Measurements from ENCODE around the gene NDOR1. TPM values are rescaled to one million over a fixed set of nuclear protein-coding genes. Genes with fewer than 3 reads are reported as not detected.

NDOR1 gene
- total RNA-seq = 3.1 and 3.3 TPM in 2 replicates

GRCh38 chr9:137205126-137206069 lies at the start of gene NDOR1, which contains the start of gene TMEM203:
Gene NDOR1 (plus strand): TSS chr9:137205700. CDS start chr9:137205778, 78 bp downstream.
Gene TMEM203 (minus strand): TSS chr9:137205648. CDS start chr9:137205414, 234 bp downstream.

GRCh38 chr9:137169896-137170358 lies 35.6 kb upstream of the NDOR1 start, which contains the start of gene LRRC26:
Gene LRRC26 (minus strand): TSS chr9:137170051. CDS start chr9:137169943, 108 bp downstream.

GRCh38 chr9:137188490-137189296 lies 16.8 kb upstream of the NDOR1 start, which contains the start of the genes ANAPC2 and SSNA1:
Gene ANAPC2 (minus strand): TSS chr9:137188560. CDS start chr9:137188532, 28 bp downstream.
Gene SSNA1 (plus strand): TSS chr9:137188676. CDS start chr9:137188727, 51 bp downstream.

GRCh38 chr9:137200311-137201204 lies 4.9 kb upstream of the NDOR1 start, which contains the start of gene TPRN:
Gene TPRN (minus strand): TSS chr9:137200741. CDS start chr9:137200711, 30 bp downstream.

GRCh38 chr9:137222190-137223077 lies 16.9 kb downstream of the NDOR1 start, which contains the start of gene RNF208:
Gene RNF208 (minus strand): TSS chr9:137222240. CDS start chr9:137221212, 1,028 bp downstream.

GRCh38 chr9:137224830-137225694 lies 19.6 kb downstream of the NDOR1 start, which contains the start of gene CYSRT1:
Gene CYSRT1 (plus strand): TSS chr9:137225174. CDS start chr9:137225622, 448 bp downstream.

GRCh38 chr9:137227054-137227852 lies 21.8 kb downstream of the NDOR1 start, which contains the start of gene RNF224:
Gene RNF224 (plus strand): TSS chr9:137227502. CDS start chr9:137228336, 834 bp downstream.

GRCh38 chr9:137230705-137231371 lies 25.3 kb downstream of the NDOR1 start, which contains the start of gene SLC34A3:
Gene SLC34A3 (plus strand): TSS chr9:137230901. CDS start chr9:137231703, 802 bp downstream.

GRCh38 chr9:137240841-137241489 lies 35.5 kb downstream of the NDOR1 start, which contains the start of gene TUBB4B:
Gene TUBB4B (plus strand): TSS chr9:137241287. CDS start chr9:137241361, 74 bp downstream.

GRCh38 chr9:137251194-137251461 lies 45.6 kb downstream of the NDOR1 start, which contains the start of gene STPG3:
Gene STPG3 (plus strand): TSS chr9:137251286. CDS start chr9:137251287, 1 bp downstream.

GRCh38 chr9:137254624-137255447 lies 49.3 kb downstream of the NDOR1 start, which contains the start of gene NELFB:
Gene NELFB (plus strand): TSS chr9:137255327.

Other genes starting within 250 kb of the NDOR1 start
- 9.8 and 21.8 TPM in 2 replicates for gene PTGDS, start 228.2 kb upstream of the NDOR1 start, total RNA-seq
- 0.44 and 1.6 TPM in 2 replicates for gene LCNL1, start 222.7 kb upstream of the NDOR1 start, total RNA-seq
- 11.6 and 15.6 TPM in 2 replicates for gene PAXX, start 213.3 kb upstream of the NDOR1 start, total RNA-seq
- 4.8 and 5.2 TPM in 2 replicates for gene CLIC3, start 209.1 kb upstream of the NDOR1 start, total RNA-seq
- gene ABCA2, start 177.5 kb upstream of the NDOR1 start, total RNA-seq = 33.4 and 40.3 TPM in 2 replicates
- not detected in 2 replicates for gene FUT7, start 173.6 kb upstream of the NDOR1 start, total RNA-seq
- 21.4 and 28.4 TPM in 2 replicates for gene NPDC1, start 159.5 kb upstream of the NDOR1 start, total RNA-seq
- not detected in 2 replicates for gene ENTPD2, start 151.6 kb upstream of the NDOR1 start, total RNA-seq
- 5.1 and 7.7 TPM in 2 replicates for gene SAPCD2, start 135.1 kb upstream of the NDOR1 start, total RNA-seq
- 14.0 and 19.0 TPM in 2 replicates for gene UAP1L1, start 128.2 kb upstream of the NDOR1 start, total RNA-seq
- gene MAN1B1, start 118.7 kb upstream of the NDOR1 start, total RNA-seq = 84.3 and 90.3 TPM in 2 replicates
- 83.8 and 87.8 TPM in 2 replicates for gene DPP7, start 91.0 kb upstream of the NDOR1 start, total RNA-seq
- 0.06 and 0.13 TPM in 2 replicates for gene GRIN1, start 66.5 kb upstream of the NDOR1 start, total RNA-seq
- gene LRRC26, start 35.6 kb upstream of the NDOR1 start, total RNA-seq = not detected in 2 replicates
- not detected in 2 replicates for gene TMEM210, start 33.6 kb upstream of the NDOR1 start, total RNA-seq
- gene ANAPC2, start 17.1 kb upstream of the NDOR1 start, total RNA-seq = 21.9 and 23.6 TPM in 2 replicates
- gene SSNA1, start 17.0 kb upstream of the NDOR1 start, total RNA-seq = 73.2 and 78.1 TPM in 2 replicates
- gene TPRN, start 5.0 kb upstream of the NDOR1 start, total RNA-seq = 5.2 and 5.8 TPM in 2 replicates
- 28.7 and 34.1 TPM in 2 replicates for gene TMEM203, start 52 bp upstream of the NDOR1 start, total RNA-seq
- 0.40 and 0.50 TPM in 2 replicates for gene RNF208, start 16.5 kb downstream of the NDOR1 start, total RNA-seq
- gene CYSRT1, start 19.5 kb downstream of the NDOR1 start, total RNA-seq = 0.87 and 1.2 TPM in 2 replicates
- gene RNF224, start 21.8 kb downstream of the NDOR1 start, total RNA-seq = 0.12 and 0.13 TPM in 2 replicates
- gene SLC34A3, start 25.2 kb downstream of the NDOR1 start, total RNA-seq = 0.06 and 0.13 TPM in 2 replicates
- 144 and 225 TPM in 2 replicates for gene TUBB4B, start 35.6 kb downstream of the NDOR1 start, total RNA-seq
- gene STPG3, start 45.6 kb downstream of the NDOR1 start, total RNA-seq = not detected in 2 replicates
- 44.7 and 51.8 TPM in 2 replicates for gene NELFB, start 49.6 kb downstream of the NDOR1 start, total RNA-seq
- 35.2 and 35.7 TPM in 2 replicates for gene TOR4A, start 72.0 kb downstream of the NDOR1 start, total RNA-seq
- 0.25 and 0.53 TPM in 2 replicates for gene NRARP, start 96.6 kb downstream of the NDOR1 start, total RNA-seq
- 7.1 and 8.6 TPM in 2 replicates for gene EXD3, start 217.5 kb downstream of the NDOR1 start, total RNA-seq
- 0.53 and 0.56 TPM in 2 replicates for gene NOXA1, start 217.7 kb downstream of the NDOR1 start, total RNA-seq
- under 0.01 and 0.06 TPM in 2 replicates for gene ENTPD8, start 235.7 kb downstream of the NDOR1 start, total RNA-seq